Memory B cell (primary cell): ENCODE results near the gene C6orf47.

Experiments
- ATAC-seq: fragments of 150-1000 bp; cut with Tn5 transposase; 2 replicates; pipeline ENCODE4 v1.10.0; 2021; ENCODE audit warnings: low read depth, mild to moderate bottlenecking, moderate library complexity
- DNase-seq, 2 donors: peaks; one replicate each; pipeline ENCODE4 v3.0.0; 2022; ENCODE audit warnings: low spot score in 2 of 2
- H3K27ac Mint-ChIP-seq: one replicate; pipeline ENCODE4 v1.8.0; 2022; ENCODE audit warnings: mild to moderate bottlenecking, moderate library complexity, mixed read lengths
- H3K27me3 Mint-ChIP-seq: one replicate; pipeline ENCODE4 v1.8.0; 2022; ENCODE audit warnings: mixed read lengths
- H3K36me3 Mint-ChIP-seq: one replicate; pipeline ENCODE4 v1.8.0; 2022; ENCODE audit warnings: mild to moderate bottlenecking, mixed read lengths
- H3K4me1 Mint-ChIP-seq: one replicate; pipeline ENCODE4 v1.8.0; 2022; ENCODE audit warnings: mixed read lengths
- H3K4me3 Mint-ChIP-seq: one replicate; pipeline ENCODE4 v1.8.0; 2022; ENCODE audit warnings: mild to moderate bottlenecking, moderate library complexity, mixed read lengths
- H3K9me3 Mint-ChIP-seq: one replicate; pipeline ENCODE4 v1.8.0; 2022; ENCODE audit warnings: mixed read lengths

Gene C6orf47

GRCh38 chr6:31677955-31678354 is 17.4 kb upstream of the C6orf47 start:
- Mint-ChIP-seq H3K27ac (no peak overlapping the region), H3K27me3 (no peaks in the 10 kb centered on the region), H3K36me3 (peaks cover 4% of the 10 kb centered on the region), H3K9me3 (no peaks in the 10 kb centered on the region), H3K4me3 (no peak overlapping the region), H3K4me1 (peaks cover 36% of the 10 kb centered on the region)
- DNase-seq: no peak
- ATAC-seq: no peak

GRCh38 chr6:31676904-31677303 is 16.3 kb upstream of the C6orf47 start:
- Mint-ChIP-seq H3K36me3 (peaks cover 11% of the 10 kb centered on the region), H3K27ac (no peak overlapping the region)

DNA sequence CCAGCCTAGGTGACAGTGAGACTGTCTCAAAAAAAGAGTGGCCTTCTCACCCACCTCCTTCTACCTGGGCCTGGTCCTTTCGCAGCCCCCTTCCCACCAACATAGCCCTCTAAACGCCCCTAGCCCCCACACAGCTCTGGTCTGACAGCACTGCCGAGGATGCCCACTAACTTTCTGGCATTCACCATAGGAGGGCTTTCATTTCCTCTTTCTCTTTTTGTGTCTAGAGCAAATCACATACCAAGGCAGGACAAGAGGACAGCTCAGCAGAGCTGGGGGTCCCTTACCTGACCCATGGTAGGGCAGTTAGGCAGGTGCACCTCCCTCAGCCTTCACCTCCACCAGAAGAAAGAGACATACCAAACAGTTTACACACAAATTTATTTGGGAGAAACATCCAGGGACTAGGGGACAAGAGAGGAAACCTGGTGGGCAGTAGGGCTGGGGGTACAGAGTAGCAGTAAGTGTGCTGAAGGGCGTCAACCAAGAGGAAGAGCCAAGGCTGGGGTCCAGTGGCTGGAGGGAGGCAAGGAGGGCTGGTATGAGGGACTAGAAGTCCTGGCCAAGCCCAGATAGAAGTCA is 15.8 kb upstream of the C6orf47 start:
- DNase-seq (no peak), ATAC-seq (peak; percentile 63)
- Mint-ChIP-seq H3K27me3 (no peaks in the 10 kb centered on the region), H3K27ac (peak overlapping the region; percentile 7), H3K4me3 (no peak overlapping the region), H3K9me3 (no peaks in the 10 kb centered on the region), H3K4me1 (peaks cover 33% of the 10 kb centered on the region), H3K36me3 (peaks cover 11% of the 10 kb centered on the region)

More at GRCh38 chr6:31676904-31677303, 16.3 kb upstream of the C6orf47 start:
- Mint-ChIP-seq H3K4me1 (peaks cover 36% of the 10 kb centered on the region), H3K9me3 (no peaks in the 10 kb centered on the region), H3K27me3 (no peaks in the 10 kb centered on the region), H3K4me3 (no peak overlapping the region)
- no peak for DNase-seq
- ATAC-seq: no peak

DNA sequence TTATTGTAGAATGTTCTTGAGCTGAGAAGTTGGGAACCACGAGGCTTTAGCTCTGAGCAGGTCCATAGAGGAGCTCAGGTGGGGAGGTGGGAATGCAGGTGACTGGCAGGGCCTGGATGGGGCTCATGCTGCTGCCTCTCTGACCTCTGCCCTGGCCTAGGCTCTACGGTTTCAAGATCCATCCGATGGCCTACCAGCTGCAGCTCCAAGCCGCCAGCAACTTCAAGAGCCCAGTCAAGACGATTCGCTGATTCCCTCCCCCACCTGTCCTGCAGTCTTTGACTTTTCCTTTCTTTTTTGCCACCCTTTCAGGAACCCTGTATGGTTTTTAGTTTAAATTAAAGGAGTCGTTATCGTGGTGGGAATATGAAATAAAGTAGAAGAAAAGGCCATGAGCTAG is 9.1 kb upstream of the C6orf47 start, which contains the start of gene LY6G5B:
LY6G5B (plus strand) TSS at position 301 of the 400 bp plus-strand sequence. CDS start 975 bp downstream, outside the sequence.
- Mint-ChIP-seq H3K27me3 (no peaks in the 10 kb centered on the region), H3K4me1 (peaks cover 18% of the 10 kb centered on the region), H3K4me3 (no peak within 1 kb of the TSS), H3K27ac (no peak within 1 kb of the TSS), H3K9me3 (no peaks in the 10 kb centered on the region), H3K36me3 (peaks cover 25% of the 10 kb centered on the region)
- ATAC-seq: no peak
- DNase-seq: no peak

- H3K9me3 Mint-ChIP-seq: no peaks in the 10 kb centered on the region
- peak overlapping the region; percentile 95 for H3K4me3 Mint-ChIP-seq
- peaks cover 37% of the 10 kb centered on the region for H3K4me1 Mint-ChIP-seq
- peaks cover 24% of the 10 kb centered on the region for H3K36me3 Mint-ChIP-seq
- H3K27me3 Mint-ChIP-seq: no peaks in the 10 kb centered on the region
- DNase-seq (no peak), ATAC-seq (no peak)
- H3K27ac Mint-ChIP-seq: peak overlapping the region; percentile 97
These were observed 5.9 kb upstream of the C6orf47 start for GRCh38 chr6:31666337-31666965.

DNA sequence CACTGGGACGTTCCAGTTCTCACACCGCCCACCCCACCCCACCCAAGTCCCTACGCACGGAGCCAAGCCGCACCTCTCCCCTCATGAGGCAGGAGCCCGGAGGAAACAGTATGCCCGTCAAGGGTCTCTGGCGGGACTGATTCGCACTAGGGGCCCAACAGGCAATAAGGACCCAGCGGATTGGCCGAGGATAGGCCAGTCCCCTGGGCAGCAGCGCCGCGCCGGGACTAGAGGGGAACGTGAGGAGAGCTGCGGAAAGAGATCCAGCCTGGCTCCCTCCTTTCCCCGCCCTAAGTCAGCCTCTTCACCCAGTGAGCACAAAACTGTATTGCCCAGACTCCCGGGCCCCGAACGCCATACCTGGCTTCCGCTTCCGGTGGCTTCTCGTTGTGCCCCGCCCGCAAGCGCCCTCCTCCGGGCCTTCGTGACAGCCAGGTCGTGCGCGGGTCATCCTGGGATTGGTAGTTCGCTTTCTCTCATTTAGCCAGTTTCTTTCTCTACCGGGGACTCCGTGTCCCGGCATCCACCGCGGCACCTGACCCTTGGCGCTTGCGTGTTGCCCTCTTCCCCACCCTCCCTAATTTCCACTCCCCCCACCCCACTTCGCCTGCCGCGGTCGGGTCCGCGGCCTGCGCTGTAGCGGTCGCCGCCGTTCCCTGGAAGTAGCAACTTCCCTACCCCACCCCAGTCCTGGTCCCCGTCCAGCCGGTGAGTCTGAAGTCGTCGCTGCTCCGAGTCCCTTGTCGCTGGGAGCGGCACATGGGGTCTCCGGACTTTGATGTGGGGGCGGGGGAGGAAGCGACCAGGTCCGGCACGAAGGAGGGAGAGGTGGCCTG is 5.1 kb upstream of the C6orf47 start, which contains the start of gene CSNK2B:
CSNK2B (plus strand) TSS at position 580 of the 836 bp plus-strand sequence. CDS start 752 bp downstream, outside the sequence.
- no peaks in the 10 kb centered on the region for H3K9me3 Mint-ChIP-seq
- ATAC-seq (peak; percentile 83), DNase-seq (peak; percentile 89 to 94)
- H3K27ac Mint-ChIP-seq: peak within 1 kb of the TSS; percentile 97
- no peaks in the 10 kb centered on the region for H3K27me3 Mint-ChIP-seq
- H3K4me3 Mint-ChIP-seq: peak within 1 kb of the TSS; percentile 95
- H3K4me1 Mint-ChIP-seq: peaks cover 43% of the 10 kb centered on the region
- H3K36me3 Mint-ChIP-seq: peaks cover 21% of the 10 kb centered on the region

DNA sequence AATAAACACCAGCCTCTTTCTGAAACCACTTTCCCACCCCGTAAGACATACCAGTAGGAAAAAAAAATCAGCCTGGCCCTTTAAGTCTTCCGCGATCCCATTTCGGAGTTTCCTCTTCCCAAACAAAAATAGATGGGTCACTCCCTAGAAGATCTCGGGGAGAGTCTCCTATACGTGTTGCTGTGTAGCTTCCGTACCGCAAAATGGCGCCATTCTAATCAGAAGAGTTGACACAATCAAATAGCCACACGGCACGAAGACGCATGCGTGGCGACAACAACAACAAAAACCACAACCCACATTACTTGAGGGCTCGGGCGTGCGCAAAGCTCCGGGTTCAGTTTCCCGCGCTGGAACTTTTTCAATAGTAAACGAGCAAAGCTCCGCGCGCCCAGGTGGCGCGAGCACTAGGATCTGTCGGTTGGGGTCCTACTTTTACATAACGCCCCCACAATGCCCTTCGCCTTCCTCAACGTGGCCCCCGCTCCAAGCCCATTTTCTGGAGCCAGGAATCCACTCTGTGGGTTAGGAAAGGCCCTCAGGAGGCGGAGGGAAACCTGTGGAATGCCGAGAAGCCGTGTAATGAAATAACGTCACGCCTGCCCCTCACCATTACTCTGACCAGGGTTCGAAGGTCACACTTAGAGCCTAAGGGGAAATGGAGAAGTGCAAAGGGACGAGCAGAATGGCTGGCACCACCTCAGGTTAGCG is 4.4 kb upstream of the C6orf47 start, which contains the start of gene GPANK1:
GPANK1 (minus strand) TSS at position 208 of the 711 bp plus-strand sequence. CDS start 519 bp downstream, outside the sequence.
- peak within 1 kb of the TSS; percentile 95 for H3K4me3 Mint-ChIP-seq
- peaks cover 48% of the 10 kb centered on the region for H3K4me1 Mint-ChIP-seq
- peaks cover 21% of the 10 kb centered on the region for H3K36me3 Mint-ChIP-seq
- DNase-seq (peak; percentile 75 to 79), ATAC-seq (peak; percentile 39)
- H3K27ac Mint-ChIP-seq: peak within 1 kb of the TSS; percentile 97
- H3K9me3 Mint-ChIP-seq: no peaks in the 10 kb centered on the region
- H3K27me3 Mint-ChIP-seq: no peaks in the 10 kb centered on the region

DNA sequence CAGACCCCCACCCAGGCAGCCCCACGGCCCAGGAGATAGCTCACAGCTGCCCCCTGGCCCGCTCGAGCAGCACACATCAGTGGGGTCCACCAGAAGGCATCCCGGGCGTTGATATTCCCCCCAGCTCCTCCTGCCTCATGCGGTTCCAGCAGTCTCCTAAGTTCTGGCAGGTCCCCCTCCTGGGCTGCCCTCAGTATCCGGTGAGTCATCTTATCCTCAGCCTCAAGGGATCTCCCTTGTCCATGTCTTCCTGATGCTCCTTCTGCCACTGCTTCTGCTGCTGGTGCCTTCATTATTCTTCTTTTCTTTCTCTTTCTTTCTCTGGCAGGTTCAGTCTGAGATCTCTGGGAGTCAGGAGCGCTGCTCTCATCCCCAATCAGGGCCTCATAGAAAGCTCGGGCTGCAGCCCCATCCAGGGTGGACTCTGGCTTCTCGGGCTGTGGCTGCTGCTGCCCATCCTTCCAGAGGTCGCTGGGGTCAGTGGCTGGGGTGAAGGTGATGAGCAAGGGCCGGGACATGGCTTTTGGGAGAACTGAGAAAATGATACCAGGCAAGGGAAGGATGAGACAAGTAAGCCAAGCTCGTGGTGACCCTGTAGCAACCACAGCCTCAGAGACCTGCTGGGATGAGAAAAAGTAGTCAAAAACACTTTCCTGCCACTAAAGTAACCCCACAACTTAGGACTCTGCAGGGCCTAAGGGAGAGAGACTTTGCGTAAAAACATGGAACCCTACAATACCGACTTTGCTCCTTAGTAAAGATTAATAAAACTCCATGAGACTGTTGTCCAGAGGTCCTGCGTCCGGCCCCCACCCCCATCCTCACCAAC is 3.6 kb upstream of the C6orf47 start:
- Mint-ChIP-seq H3K4me3 (peak overlapping the region; percentile 95), H3K27me3 (no peaks in the 10 kb centered on the region), H3K9me3 (no peaks in the 10 kb centered on the region), H3K27ac (peak overlapping the region; percentile 97), H3K4me1 (peaks cover 56% of the 10 kb centered on the region), H3K36me3 (peaks cover 21% of the 10 kb centered on the region)
- ATAC-seq: no peak
- DNase-seq: no peak

- H3K36me3 Mint-ChIP-seq: peaks cover 19% of the 10 kb centered on the region
These were observed 2.8 kb upstream of the C6orf47 start for GRCh38 chr6:31663126-31663960.

DNA sequence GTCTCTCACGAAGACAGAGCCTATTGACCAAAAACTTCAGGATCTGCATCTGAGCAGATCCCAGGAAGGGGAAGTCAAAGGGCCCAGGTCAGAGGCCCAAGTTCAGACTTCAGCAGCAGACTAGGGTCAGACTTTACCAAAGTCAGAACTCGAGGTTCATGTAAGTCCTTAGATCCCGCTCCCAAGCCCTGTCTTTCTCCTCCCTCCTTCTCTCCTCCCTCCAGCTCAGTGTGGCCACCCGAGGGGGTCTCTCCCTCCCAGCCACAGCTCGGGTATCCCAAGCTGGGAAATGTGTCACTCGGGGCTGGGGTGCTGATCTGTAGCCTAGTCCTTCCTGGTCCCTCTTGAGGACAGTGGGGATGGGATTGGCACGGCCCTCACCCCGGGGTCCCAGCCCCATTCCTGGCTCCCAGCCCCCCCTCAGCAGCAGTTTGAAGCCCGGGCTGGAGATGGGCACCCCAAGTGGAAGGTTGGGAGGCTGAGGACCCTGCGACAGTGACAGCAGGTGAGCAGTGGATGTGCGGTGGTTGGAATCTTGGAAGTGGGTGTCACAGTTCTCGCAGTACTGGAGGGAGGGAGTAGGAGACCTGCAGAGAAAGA is 1.6 kb upstream of the C6orf47 start:
- H3K36me3 Mint-ChIP-seq: peaks cover 14% of the 10 kb centered on the region

More at GRCh38 chr6:31663126-31663960, 2.8 kb upstream of the C6orf47 start:
- peak overlapping the region; percentile 95 for H3K4me3 Mint-ChIP-seq
- no peaks in the 10 kb centered on the region for H3K27me3 Mint-ChIP-seq
- DNase-seq (no peak), ATAC-seq (no peak)
- peaks cover 63% of the 10 kb centered on the region for H3K4me1 Mint-ChIP-seq
- no peaks in the 10 kb centered on the region for H3K9me3 Mint-ChIP-seq
- H3K27ac Mint-ChIP-seq: peak overlapping the region; percentile 97

DNA sequence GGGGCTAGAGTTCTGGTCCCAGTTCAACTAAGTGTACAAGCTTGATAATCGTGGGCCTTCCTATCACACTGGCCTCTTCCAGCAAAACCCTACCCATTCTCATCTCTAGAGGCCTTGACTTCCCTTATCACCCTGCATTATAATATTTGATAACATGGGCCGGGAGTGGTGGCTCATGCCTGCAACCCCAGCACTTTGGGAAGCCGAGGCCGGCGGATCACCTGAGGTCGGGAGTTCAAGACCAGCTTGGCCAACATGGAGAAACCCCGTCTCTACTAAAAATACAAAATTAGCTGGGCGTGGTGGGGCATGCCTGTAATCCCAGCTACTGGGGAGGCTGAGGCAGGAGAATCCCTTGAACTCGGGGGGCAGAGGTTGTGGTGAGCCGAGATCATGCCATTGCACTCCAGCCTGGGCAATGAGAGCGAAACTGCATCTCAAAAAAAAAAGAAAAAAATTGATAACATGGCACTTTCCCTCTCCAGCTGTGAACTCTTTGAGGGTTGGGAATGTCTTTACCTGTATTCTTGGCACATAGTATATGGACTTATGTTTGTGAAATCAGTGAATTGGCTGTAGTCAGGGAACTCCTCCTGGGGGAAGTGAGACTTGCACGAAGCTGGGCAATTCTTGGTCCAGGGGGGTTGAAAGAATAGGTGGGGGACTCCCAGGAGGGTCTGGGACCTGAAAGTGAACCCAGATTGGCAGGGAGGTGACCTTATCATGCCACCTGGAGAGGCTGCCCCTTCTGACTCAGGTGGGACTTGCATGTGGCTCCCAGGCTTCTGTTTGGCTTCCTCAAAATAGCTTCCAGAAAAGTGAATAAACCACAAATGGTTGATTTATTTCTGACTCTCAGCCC is 915 bp upstream of the C6orf47 start:
- no peaks in the 10 kb centered on the region for H3K9me3 Mint-ChIP-seq
- H3K36me3 Mint-ChIP-seq: peaks cover 17% of the 10 kb centered on the region

More for the DNA sequence above, 1.6 kb upstream of the C6orf47 start:
- H3K4me3 Mint-ChIP-seq: peak overlapping the region; percentile 52
- ATAC-seq (no peak), DNase-seq (no peak)
- H3K27ac Mint-ChIP-seq: no peak overlapping the region
- H3K9me3 Mint-ChIP-seq: no peaks in the 10 kb centered on the region
- H3K4me1 Mint-ChIP-seq: peaks cover 67% of the 10 kb centered on the region
- no peaks in the 10 kb centered on the region for H3K27me3 Mint-ChIP-seq

More for the DNA sequence above, 915 bp upstream of the C6orf47 start:
- no peak for ATAC-seq
- Mint-ChIP-seq H3K4me1 (peaks cover 66% of the 10 kb centered on the region), H3K4me3 (peak overlapping the region; percentile 94), H3K27me3 (no peaks in the 10 kb centered on the region), H3K27ac (peak overlapping the region; percentile 87)
- DNase-seq: no peak
